NCI-H748 (cell line): Measurements from ENCODE around the gene SPATA6.

Experiments
- DNase-seq: peaks from one replicate; lab custom pipeline; 2025; ENCODE audit not compliant: unreplicated experiment; lab: John Stamatoyannopoulos, UW

SPATA6 gene

DNA sequence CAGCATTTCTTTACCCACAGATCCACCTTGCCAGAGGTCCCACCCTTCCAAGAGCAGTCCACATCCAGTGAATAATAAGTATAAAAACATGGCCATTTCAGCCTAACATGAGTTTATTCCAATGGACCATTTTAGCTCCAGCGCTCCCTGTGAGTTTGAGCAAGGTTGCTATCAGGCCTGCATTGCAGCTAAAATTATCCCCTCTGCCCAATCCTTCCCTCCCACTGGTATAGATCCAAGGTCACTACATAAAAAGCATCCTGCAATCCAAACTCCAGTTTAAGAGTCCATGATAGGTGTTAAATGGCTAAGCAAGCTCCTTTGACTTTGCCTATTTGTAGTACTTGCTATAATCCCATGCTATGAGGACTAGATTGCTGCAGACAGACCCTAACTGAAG, 213.9 kb downstream of the SPATA6 start:
- no peak for DNase-seq

DNA sequence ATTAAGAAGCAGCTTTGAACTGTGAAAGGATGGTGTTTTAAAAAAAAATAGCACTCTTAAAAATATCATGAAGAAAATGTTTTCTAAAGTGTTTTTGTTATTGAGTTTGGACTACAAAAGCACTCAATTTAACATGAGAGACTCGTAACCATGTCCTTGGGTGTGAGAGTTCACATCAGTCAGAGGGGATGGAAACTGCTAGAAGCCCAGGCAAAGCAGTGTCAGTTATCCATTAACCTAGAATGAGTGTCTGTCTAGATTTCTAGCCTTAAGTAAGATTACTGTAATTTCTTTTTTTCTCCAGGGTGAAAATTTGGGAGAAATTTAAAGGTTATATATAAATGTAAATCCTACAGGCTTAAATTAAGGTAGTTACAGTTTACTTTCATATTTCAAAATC, 217.8 kb downstream of the SPATA6 start:
- DNase-seq, result no peak

DNA sequence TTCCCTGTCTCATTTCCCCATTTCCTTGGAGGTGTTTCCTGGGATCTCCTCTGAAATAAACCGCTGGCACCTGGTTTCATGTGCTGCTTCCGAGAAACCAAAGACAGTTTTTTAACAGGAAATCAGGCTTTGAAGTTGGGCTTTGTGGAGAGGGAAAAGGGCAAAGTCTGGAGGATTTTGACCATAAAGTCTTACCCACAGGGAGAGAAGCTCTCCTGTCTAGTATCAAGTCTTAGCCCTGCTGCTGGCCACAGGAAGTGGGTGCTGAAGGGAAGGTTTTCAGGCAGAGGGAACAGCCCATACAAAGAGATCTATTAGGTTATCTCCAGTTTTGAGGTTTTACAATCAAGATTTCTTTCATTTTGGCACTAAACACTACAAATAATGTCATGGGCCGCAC, 220.2 kb downstream of the SPATA6 start:
- no peak for DNase-seq

DNA sequence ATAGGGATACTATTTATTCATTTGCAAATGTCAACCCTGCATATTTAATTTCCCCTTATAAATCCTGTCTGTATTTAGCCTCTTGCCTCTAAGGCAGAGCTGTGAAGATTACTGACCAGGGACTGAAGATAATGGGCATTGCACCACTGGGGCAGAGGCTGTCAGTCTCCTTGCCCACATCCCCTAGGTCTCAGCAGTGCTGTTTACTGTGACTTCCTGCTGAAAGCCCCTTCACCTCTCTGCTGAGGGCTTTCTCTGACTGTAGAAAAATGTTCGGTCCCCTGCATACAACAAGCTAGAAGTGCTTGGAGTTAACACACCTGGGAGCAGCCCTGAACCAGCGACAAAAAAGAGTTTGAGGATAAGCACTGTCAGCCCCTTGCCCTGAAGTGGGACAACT, 220.7 kb downstream of the SPATA6 start:
- no peak for DNase-seq

DNA sequence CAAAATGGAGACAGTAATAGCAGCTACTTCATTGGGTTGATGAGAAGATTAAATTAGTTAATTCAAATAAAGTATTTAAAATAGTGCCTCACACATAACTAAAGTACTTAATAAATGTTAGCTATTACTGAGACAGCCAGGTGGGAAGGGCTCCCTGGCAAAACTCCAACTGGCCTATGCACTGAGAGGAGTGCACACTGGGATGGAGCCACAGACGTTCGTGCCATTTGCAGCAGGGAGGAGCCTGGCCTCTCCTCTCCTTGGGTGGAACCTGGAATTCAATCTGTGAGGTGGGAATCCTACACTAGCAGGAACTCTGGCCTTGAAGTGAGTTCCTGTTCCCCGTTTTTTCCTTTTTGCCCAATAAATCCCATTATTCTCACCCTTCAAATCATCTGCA, 221.4 kb downstream of the SPATA6 start:
- peak; percentile 71 for DNase-seq

DNA sequence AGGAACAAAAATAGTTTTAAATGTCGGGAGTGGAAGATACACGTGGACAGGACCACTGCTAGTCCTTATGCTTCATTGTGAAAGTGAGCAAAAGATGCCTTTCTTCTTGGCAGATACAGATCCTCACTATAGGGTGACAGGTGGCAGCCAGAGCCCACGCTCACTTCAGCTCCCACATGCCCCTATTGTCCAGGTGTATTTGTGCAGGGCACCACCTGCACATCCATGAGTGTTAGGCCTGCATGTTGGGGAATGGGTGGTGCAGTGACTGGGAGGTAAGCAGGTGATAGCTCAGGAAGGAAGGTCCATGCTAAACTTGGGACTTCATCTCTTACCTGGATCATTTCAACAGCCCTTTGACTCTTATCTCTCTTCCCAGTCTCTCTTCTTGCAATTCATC, 222.1 kb downstream of the SPATA6 start:
- DNase-seq, result peak; percentile 69

DNA sequence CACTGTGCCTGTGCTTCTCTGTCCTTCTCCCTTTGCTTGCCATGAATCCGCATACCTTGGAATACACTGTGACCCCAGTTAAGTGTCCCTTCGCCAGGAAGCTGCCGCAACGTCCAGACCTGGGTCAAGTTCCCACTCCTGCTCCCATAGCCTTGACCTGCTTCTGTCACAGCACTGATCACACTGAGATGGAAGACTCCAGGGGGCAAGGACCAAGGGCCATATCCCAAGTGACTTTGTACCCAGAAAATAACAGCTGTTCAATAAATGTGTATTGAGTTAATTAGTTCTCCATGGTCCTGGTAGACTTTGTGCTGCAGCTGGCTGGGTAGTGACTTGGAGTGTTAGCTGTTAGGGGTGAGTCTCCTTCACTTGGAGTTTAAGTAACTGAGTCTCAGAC, 223.6 kb downstream of the SPATA6 start:
- DNase-seq, result no peak

DNA sequence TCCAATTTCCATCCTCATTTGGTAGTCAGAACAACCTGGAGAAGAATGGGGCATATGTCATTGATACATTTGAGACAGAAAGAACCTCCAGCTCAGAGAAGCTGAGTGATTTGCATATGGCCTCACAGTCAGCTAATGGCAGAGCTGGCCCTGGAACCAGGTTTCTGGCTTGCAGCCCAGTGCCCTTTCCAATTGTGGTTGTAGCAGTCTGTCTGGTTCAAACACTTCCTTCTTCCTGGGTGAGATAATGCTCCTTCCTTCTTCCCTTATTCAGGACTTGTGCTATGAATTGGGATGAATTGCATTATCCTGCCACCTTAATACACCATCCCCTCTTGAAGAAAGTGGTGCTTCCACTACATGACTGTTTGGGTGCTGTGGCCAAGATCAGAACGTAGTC, 225.3 kb downstream of the SPATA6 start:
- DNase-seq, result peak; percentile 40
